Trophoblast cell (in vitro differentiated cells and primary cell): ENCODE results near the gene CLEC2A.

Experiments used
- DNase-seq, 2 donors: peaks; one replicate each; pipeline ENCODE4 v3.0.0-alpha.2; 2016
- H2AFZ ChIP-seq: 2 replicates; pipeline ENCODE4 v1.6.1; 2013; ENCODE audit warnings: low read length, moderate library complexity, mild to moderate bottlenecking; ENCODE audit not compliant: insufficient read depth, poor library complexity
- H2AK5ac ChIP-seq: 2 replicates; pipeline ENCODE4 v1.6.1; 2013; ENCODE audit warnings: mild to moderate bottlenecking, low read length
- H2BK120ac ChIP-seq: 2 replicates; pipeline ENCODE4 v1.6.1; 2013; ENCODE audit warnings: low read length, mild to moderate bottlenecking, moderate library complexity; ENCODE audit not compliant: insufficient read depth, poor library complexity
- H2BK12ac ChIP-seq: 2 replicates; pipeline ENCODE4 v1.6.1; 2013; ENCODE audit warnings: mild to moderate bottlenecking, low read length, moderate library complexity
- H2BK5ac ChIP-seq: 2 replicates; pipeline ENCODE4 v1.6.1; 2013; ENCODE audit warnings: low read length, low read depth, moderate library complexity, mild to moderate bottlenecking; ENCODE audit not compliant: poor library complexity
- H3K14ac ChIP-seq: 2 replicates; pipeline ENCODE4 v1.6.1; 2013; ENCODE audit warnings: mild to moderate bottlenecking, low read length
- H3K18ac ChIP-seq: 2 replicates; pipeline ENCODE4 v1.6.1; 2013; ENCODE audit warnings: mild to moderate bottlenecking, low read length
- H3K23ac ChIP-seq: 2 replicates; pipeline ENCODE4 v1.6.1; 2013; ENCODE audit warnings: low read length
- H3K27ac ChIP-seq: 2 replicates; pipeline ENCODE4 v1.5.1; 2013; ENCODE audit warnings: low read depth, mild to moderate bottlenecking, inconsistent platforms, low read length, moderate library complexity
- H3K27me3 ChIP-seq: 2 replicates; pipeline ENCODE4 v1.6.1; 2013; ENCODE audit warnings: inconsistent platforms, mild to moderate bottlenecking, low read length, moderate library complexity; ENCODE audit not compliant: insufficient read depth
- H3K36me3 ChIP-seq, 2 experiments: 1 replicate in 1 of 2; 2 replicates in 1 of 2; pipeline ENCODE4 v1.6.1; 2013; ENCODE audit warnings: low read length in 2 of 2, mild to moderate bottlenecking in 2 of 2, moderate library complexity in 1 of 2; ENCODE audit not compliant: insufficient read depth in 2 of 2, control insufficient read depth in 1 of 2
- H3K4ac ChIP-seq: 2 replicates; pipeline ENCODE4 v1.6.1; 2013; ENCODE audit warnings: low read depth, mild to moderate bottlenecking, low read length, moderate library complexity
- H3K4me1 ChIP-seq, 2 experiments: 1 replicate in 1 of 2; 2 replicates in 1 of 2; pipeline ENCODE4 v1.6.1; 2013; ENCODE audit warnings: low read length in 2 of 2, mild to moderate bottlenecking in 2 of 2, moderate library complexity in 1 of 2; ENCODE audit not compliant: insufficient read depth in 2 of 2, control insufficient read depth in 1 of 2
- H3K4me2 ChIP-seq: 2 replicates; pipeline ENCODE4 v1.6.1; 2013; ENCODE audit warnings: inconsistent platforms, mild to moderate bottlenecking, low read length, moderate library complexity
- H3K4me3 ChIP-seq: 2 replicates; pipeline ENCODE4 v1.5.1; 2013; ENCODE audit warnings: mild to moderate bottlenecking, low read depth, low read length, inconsistent platforms
- H3K79me1 ChIP-seq: one replicate; pipeline ENCODE4 v1.6.1; 2013; ENCODE audit warnings: low read length
- H3K79me2 ChIP-seq: 2 replicates; pipeline ENCODE4 v1.6.1; 2013; ENCODE audit warnings: low read length, mild to moderate bottlenecking; ENCODE audit not compliant: control insufficient read depth, insufficient read depth, poor library complexity
- H3K9ac ChIP-seq: 2 replicates; pipeline ENCODE4 v1.6.1; 2013; ENCODE audit warnings: mild to moderate bottlenecking, low read length
- H3K9me3 ChIP-seq: 2 replicates; pipeline ENCODE4 v1.6.1; 2013; ENCODE audit warnings: low read depth, mild to moderate bottlenecking, control low read depth, inconsistent platforms, low read length; ENCODE audit not compliant: insufficient read depth
- H4K12ac ChIP-seq: 2 replicates; pipeline ENCODE4 v1.6.1; 2013; ENCODE audit warnings: low read depth, mild to moderate bottlenecking, low read length, moderate library complexity
- H4K8ac ChIP-seq: 2 replicates; pipeline ENCODE4 v1.6.1; 2013; ENCODE audit warnings: low read depth, mild to moderate bottlenecking, low read length, moderate library complexity
- H4K91ac ChIP-seq: one replicate; pipeline ENCODE4 v1.6.1; 2013; ENCODE audit warnings: low read depth, mild to moderate bottlenecking, low read length, moderate library complexity
- WGBS: extraction: QIAGEN DNeasy Blood & Tissue Kit; methylation state at CpG from one replicate; pipeline ENCODE4 v1.1.7; 2013; ENCODE audit warnings: missing lambda C conversion rate; ENCODE audit not compliant: insufficient read length, insufficient coverage; ENCODE audit errors: extremely low coverage; 5-methylcytosine and 5-hydroxymethylcytosine counted together

CLEC2A gene

DNA sequence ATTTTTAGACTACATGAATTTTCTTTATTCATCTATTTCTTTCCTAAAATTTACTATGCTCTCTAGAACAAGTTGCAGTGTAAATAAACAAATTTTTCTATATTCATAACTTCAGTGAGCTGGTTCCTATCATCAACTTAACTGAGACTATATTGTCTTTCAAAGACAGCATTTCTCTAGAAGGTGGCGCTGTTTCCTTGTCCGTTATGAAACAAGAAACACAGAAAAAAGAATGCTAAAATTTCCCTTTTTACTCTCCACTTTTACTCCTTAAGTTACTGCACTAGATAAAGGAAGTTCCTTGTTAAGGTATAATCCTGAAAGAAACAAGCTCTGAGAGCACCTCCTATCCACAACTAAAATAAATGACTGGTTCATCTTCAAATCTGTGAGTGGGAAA, 8.2 kb upstream of the CLEC2A start:
- H3K4ac ChIP-seq, result no peak overlapping the region
- H3K18ac ChIP-seq, result no peak overlapping the region
- H3K14ac ChIP-seq, result no peak overlapping the region
- no peak overlapping the region for H2BK5ac ChIP-seq
- no peak overlapping the region for H2AK5ac ChIP-seq
- H3K4me3 ChIP-seq, result no peak overlapping the region
- H2BK120ac ChIP-seq, result no peak overlapping the region
- peak in 1 of 2 donors; percentile 40 for DNase-seq
- no peak overlapping the region for H3K27ac ChIP-seq
- WGBS, result no CpG with 5 or more reads among the region's 2 CpGs
- no peaks in the 10 kb centered on the region for H3K36me3 ChIP-seq
- H4K8ac ChIP-seq, result no peak overlapping the region
- H3K27me3 ChIP-seq, result no peaks in the 10 kb centered on the region
- no peaks in the 10 kb centered on the region for H3K79me1 ChIP-seq
- no peak overlapping the region for H3K4me2 ChIP-seq
- no peak overlapping the region for H2AFZ ChIP-seq
- no peaks in the 10 kb centered on the region for H3K79me2 ChIP-seq
- H2BK12ac ChIP-seq, result no peak overlapping the region
- no peaks in the 10 kb centered on the region for H3K9me3 ChIP-seq
- H3K4me1 ChIP-seq, result no peaks in the 10 kb centered on the region
- H3K23ac ChIP-seq, result no peak overlapping the region
- H4K91ac ChIP-seq, result no peak overlapping the region
- H3K9ac ChIP-seq, result no peak overlapping the region
- no peak overlapping the region for H4K12ac ChIP-seq

- Histone ChIP-seq H2AFZ (no peak overlapping the region), H4K8ac (no peak overlapping the region)
Measured at GRCh38 chr12:9936591-9936990, 4.4 kb upstream of the CLEC2A start.

GRCh38 chr12:9935026-9935425, 2.9 kb upstream of the CLEC2A start:
- Histone ChIP-seq H3K27ac (no peak overlapping the region), H2BK12ac (no peak overlapping the region), H3K14ac (no peak overlapping the region), H3K4me3 (no peak overlapping the region), H3K4ac (no peak overlapping the region), H3K23ac (no peak overlapping the region), H3K4me1 (no peaks in the 10 kb centered on the region), H3K18ac (no peak overlapping the region), H4K8ac (no peak overlapping the region), H3K79me2 (no peaks in the 10 kb centered on the region), H3K9ac (no peak overlapping the region), H4K91ac (no peak overlapping the region), H3K4me2 (no peak overlapping the region), H2AFZ (no peak overlapping the region), H2BK5ac (no peak overlapping the region), H4K12ac (no peak overlapping the region), H3K27me3 (no peaks in the 10 kb centered on the region), H3K9me3 (no peaks in the 10 kb centered on the region), H2BK120ac (no peak overlapping the region), H3K79me1 (no peaks in the 10 kb centered on the region), H2AK5ac (no peak overlapping the region), H3K36me3 (no peaks in the 10 kb centered on the region)
- no CpG with 5 or more reads among the region's 2 CpGs for WGBS
- no peak for DNase-seq

More at GRCh38 chr12:9936591-9936990, 4.4 kb upstream of the CLEC2A start:
- Histone ChIP-seq H3K14ac (no peak overlapping the region), H4K91ac (no peak overlapping the region), H3K36me3 (no peaks in the 10 kb centered on the region), H2AK5ac (no peak overlapping the region), H3K4me3 (no peak overlapping the region), H3K23ac (no peak overlapping the region), H3K9ac (no peak overlapping the region), H3K79me1 (no peaks in the 10 kb centered on the region), H3K27me3 (no peaks in the 10 kb centered on the region), H4K12ac (no peak overlapping the region), H3K9me3 (no peaks in the 10 kb centered on the region), H3K4me1 (no peaks in the 10 kb centered on the region), H2BK120ac (no peak overlapping the region), H2BK12ac (no peak overlapping the region), H2BK5ac (no peak overlapping the region), H3K79me2 (no peaks in the 10 kb centered on the region), H3K4ac (no peak overlapping the region), H3K4me2 (no peak overlapping the region), H3K18ac (no peak overlapping the region), H3K27ac (no peak overlapping the region)
- DNase-seq, result no peak
- no CpG with 5 or more reads among the region's 10 CpGs for WGBS

- Histone ChIP-seq H3K27ac (no peak overlapping the region), H3K36me3 (no peaks in the 10 kb centered on the region), H4K8ac (no peak overlapping the region), H3K14ac (no peak overlapping the region), H3K4me2 (no peak overlapping the region), H4K12ac (no peak overlapping the region), H2AFZ (no peak overlapping the region), H3K23ac (no peak overlapping the region), H3K79me1 (no peaks in the 10 kb centered on the region), H2BK5ac (no peak overlapping the region), H2BK12ac (no peak overlapping the region), H3K4me3 (no peak overlapping the region), H3K4me1 (no peaks in the 10 kb centered on the region), H3K27me3 (no peaks in the 10 kb centered on the region), H4K91ac (no peak overlapping the region), H2BK120ac (no peak overlapping the region), H3K4ac (no peak overlapping the region), H3K79me2 (no peaks in the 10 kb centered on the region), H3K9ac (no peak overlapping the region), H3K18ac (no peak overlapping the region), H2AK5ac (no peak overlapping the region), H3K9me3 (no peaks in the 10 kb centered on the region)
- DNase-seq, result no peak
- no CpG with 5 or more reads among the region's 2 CpGs for WGBS
Measured at GRCh38 chr12:9933958-9934357, 1.8 kb upstream of the CLEC2A start.
